Liver (tissue), 3 donors: ENCODE data around the gene TBC1D9B.

ENCODE experiments used
- EGR1 ChIP-seq, 2 donors: IDR thresholded peaks; 2 replicates each; pipeline ENCODE4 v1.6.1; 2016 to 2018; ENCODE audit warnings: antibody characterized with exemption in 2 of 2, low read depth in 2 of 2
- FOXA1 ChIP-seq: IDR thresholded peaks from 2 replicates; pipeline ENCODE4 v1.6.1; 2016; ENCODE audit warnings: antibody characterized with exemption
- GABPA ChIP-seq, 2 donors: IDR thresholded peaks in 1 of 2; conservative IDR thresholded peaks in 1 of 2; 2 replicates each; pipeline ENCODE4 v1.6.1; 2016; ENCODE audit warnings: antibody characterized with exemption in 2 of 2, mild to moderate bottlenecking in 1 of 2, moderate library complexity in 1 of 2
- HNF4A ChIP-seq, 2 donors: conservative IDR thresholded peaks; 2 replicates each; pipeline ENCODE4 v1.6.1; 2016; ENCODE audit warnings: antibody characterized with exemption in 2 of 2, mild to moderate bottlenecking in 2 of 2
- JUND ChIP-seq, 2 donors: IDR thresholded peaks; 2 replicates each; pipeline ENCODE4 v1.6.1; 2016; ENCODE audit warnings: antibody characterized with exemption in 2 of 2
- NR2F2 ChIP-seq: IDR thresholded peaks from 2 replicates; pipeline ENCODE4 v1.6.1; 2016; ENCODE audit warnings: antibody characterized with exemption
- RAD21 ChIP-seq, 2 donors: IDR thresholded peaks; 2 replicates each; pipeline ENCODE4 v1.6.1; 2016; ENCODE audit warnings: antibody characterized with exemption in 2 of 2, mild to moderate bottlenecking in 2 of 2
- REST ChIP-seq: IDR thresholded peaks from 2 replicates; pipeline ENCODE4 v1.6.1; 2016; ENCODE audit warnings: antibody characterized with exemption, mild to moderate bottlenecking
- SP1 ChIP-seq: IDR thresholded peaks from 2 replicates; pipeline ENCODE4 v1.6.1; 2018; ENCODE audit warnings: antibody characterized with exemption, mild to moderate bottlenecking
- YY1 ChIP-seq: IDR thresholded peaks from 2 replicates; pipeline ENCODE4 v1.6.1; 2016; ENCODE audit warnings: antibody characterized with exemption, mild to moderate bottlenecking
- TF ChIP-seq, protein P1 (sequence below): IDR thresholded peaks from 2 replicates; pipeline ENCODE4 v1.6.1; 2016; ENCODE audit warnings: antibody characterized with exemption
- TF ChIP-seq, protein P2 (sequence below): fragments of 150-350 bp; IDR thresholded peaks from 2 replicates; pipeline ENCODE4 v1.5.1; 2017; ENCODE audit warnings: improper control_type of control experiment, low read depth, low read length; ENCODE audit not compliant: missing input control
- TF ChIP-seq, protein P3 (sequence below): IDR thresholded peaks from 2 replicates; pipeline ENCODE4 v1.6.1; 2016; ENCODE audit warnings: antibody characterized with exemption
- donor health status: healthy.
- donor health status: healthy.

GRCh38 chr5:179820483-179821297, 87.0 kb downstream of the TBC1D9B start, which contains the start of gene SQSTM1:
- TF ChIP-seq SP1 (peak; percentile 40), JUND (IDR thresholded peaks at IDR 0.05) (no peak), HNF4A (conservative IDR thresholded peaks at IDR 0.05) (peak in 1 of 2 donors; percentile 10), NR2F2 (no peak), YY1 (peak; percentile 68), REST (peak; percentile 60), RAD21 (IDR thresholded peaks at IDR 0.05) (peak in 1 of 2 donors; percentile 7), GABPA (IDR thresholded peaks at IDR 0.05 in 1 of 2, conservative IDR thresholded peaks at IDR 0.05 in 1 of 2) (no peak), FOXA1 (no peak), EGR1 (IDR thresholded peaks at IDR 0.05; ENCODE audit: low read depth in 2 of 2) (peak; percentile 55 to 81)
- TF ChIP-seq, protein P1, sequence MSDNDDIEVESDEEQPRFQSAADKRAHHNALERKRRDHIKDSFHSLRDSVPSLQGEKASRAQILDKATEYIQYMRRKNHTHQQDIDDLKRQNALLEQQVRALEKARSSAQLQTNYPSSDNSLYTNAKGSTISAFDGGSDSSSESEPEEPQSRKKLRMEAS, result no peak
- TF ChIP-seq, protein P2, sequence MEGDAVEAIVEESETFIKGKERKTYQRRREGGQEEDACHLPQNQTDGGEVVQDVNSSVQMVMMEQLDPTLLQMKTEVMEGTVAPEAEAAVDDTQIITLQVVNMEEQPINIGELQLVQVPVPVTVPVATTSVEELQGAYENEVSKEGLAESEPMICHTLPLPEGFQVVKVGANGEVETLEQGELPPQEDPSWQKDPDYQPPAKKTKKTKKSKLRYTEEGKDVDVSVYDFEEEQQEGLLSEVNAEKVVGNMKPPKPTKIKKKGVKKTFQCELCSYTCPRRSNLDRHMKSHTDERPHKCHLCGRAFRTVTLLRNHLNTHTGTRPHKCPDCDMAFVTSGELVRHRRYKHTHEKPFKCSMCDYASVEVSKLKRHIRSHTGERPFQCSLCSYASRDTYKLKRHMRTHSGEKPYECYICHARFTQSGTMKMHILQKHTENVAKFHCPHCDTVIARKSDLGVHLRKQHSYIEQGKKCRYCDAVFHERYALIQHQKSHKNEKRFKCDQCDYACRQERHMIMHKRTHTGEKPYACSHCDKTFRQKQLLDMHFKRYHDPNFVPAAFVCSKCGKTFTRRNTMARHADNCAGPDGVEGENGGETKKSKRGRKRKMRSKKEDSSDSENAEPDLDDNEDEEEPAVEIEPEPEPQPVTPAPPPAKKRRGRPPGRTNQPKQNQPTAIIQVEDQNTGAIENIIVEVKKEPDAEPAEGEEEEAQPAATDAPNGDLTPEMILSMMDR, result no peak
- TF ChIP-seq, protein P3, sequence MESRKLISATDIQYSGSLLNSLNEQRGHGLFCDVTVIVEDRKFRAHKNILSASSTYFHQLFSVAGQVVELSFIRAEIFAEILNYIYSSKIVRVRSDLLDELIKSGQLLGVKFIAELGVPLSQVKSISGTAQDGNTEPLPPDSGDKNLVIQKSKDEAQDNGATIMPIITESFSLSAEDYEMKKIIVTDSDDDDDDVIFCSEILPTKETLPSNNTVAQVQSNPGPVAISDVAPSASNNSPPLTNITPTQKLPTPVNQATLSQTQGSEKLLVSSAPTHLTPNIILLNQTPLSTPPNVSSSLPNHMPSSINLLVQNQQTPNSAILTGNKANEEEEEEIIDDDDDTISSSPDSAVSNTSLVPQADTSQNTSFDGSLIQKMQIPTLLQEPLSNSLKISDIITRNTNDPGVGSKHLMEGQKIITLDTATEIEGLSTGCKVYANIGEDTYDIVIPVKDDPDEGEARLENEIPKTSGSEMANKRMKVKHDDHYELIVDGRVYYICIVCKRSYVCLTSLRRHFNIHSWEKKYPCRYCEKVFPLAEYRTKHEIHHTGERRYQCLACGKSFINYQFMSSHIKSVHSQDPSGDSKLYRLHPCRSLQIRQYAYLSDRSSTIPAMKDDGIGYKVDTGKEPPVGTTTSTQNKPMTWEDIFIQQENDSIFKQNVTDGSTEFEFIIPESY, result no peak
